RWPE1 (cell line): ENCODE results near the gene CDH12.
"Not testable (repeated sequence)": the region's sequence is repeated elsewhere in the genome, so short reads cannot be mapped to it uniquely, and the experiment has no call there.

Experiments used
- CTCF ChIA-PET: fragments of 350-600 bp; sonication (Branson Sonifier 250); formaldehyde crosslinking; extraction: SDS; loops from one replicate; lab custom pipeline; 2021; lab: Yijun Ruan, JAX
- POLR2A ChIA-PET: fragments of 400-600 bp; formaldehyde crosslinking; extraction: SDS; loops from one replicate; lab custom pipeline; 2020; ENCODE audit warnings: antibody characterized with exemption; ENCODE audit not compliant: low non-redundant PET; lab: Yijun Ruan, JAX
- DNase-seq: peaks from one replicate; pipeline ENCODE4 v3.0.0; 2012; ENCODE audit warnings: low spot score
- H3K27ac ChIP-seq: fragments of 450-650 bp; 2 replicates; pipeline ENCODE4 v1.5.1; 2017
- TF ChIP-seq, protein P1 (sequence below): fragments of 450-650 bp; conservative IDR thresholded peaks from 2 replicates; pipeline ENCODE4 v1.5.1; 2017; ENCODE audit warnings: low read depth, mild to moderate bottlenecking

Gene CDH12

DNA sequence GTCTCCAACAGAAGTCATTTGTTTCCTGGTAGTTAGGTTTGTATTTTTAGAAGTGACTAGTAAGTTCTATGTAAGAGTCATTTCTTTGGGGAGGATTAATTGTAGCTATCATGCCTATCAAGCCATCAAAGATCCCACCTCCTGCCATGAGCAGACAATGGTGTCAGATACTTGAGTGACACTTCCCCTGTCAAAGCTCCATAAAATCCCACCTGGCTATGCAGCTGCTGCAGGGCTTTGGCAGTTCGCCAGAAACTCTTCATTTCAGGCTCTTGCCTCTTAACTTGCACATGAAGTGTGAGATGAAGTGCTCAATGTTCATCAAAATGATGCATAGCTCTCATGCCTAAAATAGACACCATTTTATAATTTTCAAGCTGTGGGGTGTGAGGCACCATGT, 312.1 kb downstream of the CDH12 start:
- POLR2A ChIA-PET = no interaction called here
- H3K27ac ChIP-seq = no peak overlapping the region
- CTCF ChIA-PET = no interaction called here
- TF ChIP-seq, protein P1, sequence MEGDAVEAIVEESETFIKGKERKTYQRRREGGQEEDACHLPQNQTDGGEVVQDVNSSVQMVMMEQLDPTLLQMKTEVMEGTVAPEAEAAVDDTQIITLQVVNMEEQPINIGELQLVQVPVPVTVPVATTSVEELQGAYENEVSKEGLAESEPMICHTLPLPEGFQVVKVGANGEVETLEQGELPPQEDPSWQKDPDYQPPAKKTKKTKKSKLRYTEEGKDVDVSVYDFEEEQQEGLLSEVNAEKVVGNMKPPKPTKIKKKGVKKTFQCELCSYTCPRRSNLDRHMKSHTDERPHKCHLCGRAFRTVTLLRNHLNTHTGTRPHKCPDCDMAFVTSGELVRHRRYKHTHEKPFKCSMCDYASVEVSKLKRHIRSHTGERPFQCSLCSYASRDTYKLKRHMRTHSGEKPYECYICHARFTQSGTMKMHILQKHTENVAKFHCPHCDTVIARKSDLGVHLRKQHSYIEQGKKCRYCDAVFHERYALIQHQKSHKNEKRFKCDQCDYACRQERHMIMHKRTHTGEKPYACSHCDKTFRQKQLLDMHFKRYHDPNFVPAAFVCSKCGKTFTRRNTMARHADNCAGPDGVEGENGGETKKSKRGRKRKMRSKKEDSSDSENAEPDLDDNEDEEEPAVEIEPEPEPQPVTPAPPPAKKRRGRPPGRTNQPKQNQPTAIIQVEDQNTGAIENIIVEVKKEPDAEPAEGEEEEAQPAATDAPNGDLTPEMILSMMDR = no peak
- no peak for DNase-seq

DNA sequence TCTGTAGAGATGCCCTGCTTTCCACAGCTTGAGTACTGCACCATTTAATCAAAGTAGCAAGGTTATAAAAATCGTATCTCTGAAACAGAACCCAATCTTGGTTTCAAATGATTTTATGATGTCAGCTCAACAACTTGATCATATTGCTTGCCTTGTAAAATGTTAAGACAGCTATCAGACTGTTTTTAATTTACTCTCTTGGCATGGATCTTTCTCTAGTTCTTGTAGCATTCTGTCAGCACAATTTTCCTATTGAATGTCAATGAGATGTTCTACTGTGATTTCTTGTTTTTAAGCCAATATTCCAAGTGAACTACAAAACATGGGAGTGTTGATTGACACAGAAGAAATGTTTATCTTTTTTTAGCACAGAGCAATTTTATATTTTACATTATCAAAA, 313.4 kb downstream of the CDH12 start:
- no peak overlapping the region for H3K27ac ChIP-seq
- POLR2A ChIA-PET = no interaction called here
- DNase-seq = no peak
- TF ChIP-seq, protein P1 = no peak
- CTCF ChIA-PET = no interaction called here

DNA sequence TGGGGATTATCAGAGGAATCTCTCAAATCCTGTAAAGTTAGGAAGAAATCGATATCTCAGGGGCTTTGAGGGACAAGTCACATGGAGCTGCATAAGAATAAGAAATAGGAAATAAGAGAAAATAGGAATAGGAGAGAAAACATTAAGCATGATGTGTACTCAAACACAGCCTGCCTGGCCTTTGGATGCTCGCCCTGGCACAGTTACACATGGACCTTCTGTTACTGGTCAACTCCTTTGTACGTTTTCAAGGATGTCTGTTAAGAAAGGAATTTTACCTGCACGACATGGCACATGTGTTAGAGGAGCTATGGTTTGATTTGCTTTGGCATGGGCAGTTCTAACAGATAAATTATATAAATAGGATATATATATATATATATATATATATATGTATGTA, 321.2 kb downstream of the CDH12 start:
- ChIA-PET CTCF (interaction anchor here (0.6 kb wide), 1 partner anchor 1968 kb away, joined by 5 read pairs; no protein-coding TSS in a partner anchor), POLR2A (no interaction called here)
- DNase-seq = no peak
- H3K27ac ChIP-seq = no peak overlapping the region
- TF ChIP-seq, protein P1 = no peak

DNA sequence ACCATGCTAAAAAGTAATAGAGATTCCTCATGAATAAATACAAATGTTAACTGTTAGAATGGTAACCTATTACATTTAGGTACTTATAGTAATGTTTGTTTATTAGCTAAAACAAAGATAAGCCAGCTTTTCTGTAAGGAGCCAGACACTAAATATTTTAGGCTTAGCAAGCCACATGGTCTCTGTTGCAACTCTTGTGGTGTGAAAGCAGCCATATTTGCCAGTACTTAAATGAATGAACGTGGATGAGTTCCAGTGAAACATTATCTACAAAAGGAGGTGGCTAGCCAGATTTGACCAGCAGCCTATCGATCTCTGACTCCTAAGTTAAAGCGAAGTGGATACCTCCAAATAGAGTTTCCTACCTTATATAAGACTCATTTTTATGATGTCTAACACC, 331.6 kb downstream of the CDH12 start:
- TF ChIP-seq, protein P1 = no peak
- ChIA-PET CTCF (interaction anchor here (0.6 kb wide), 1 partner anchor 8 kb away, joined by 3 read pairs; no protein-coding TSS in a partner anchor), POLR2A (no interaction called here)
- H3K27ac ChIP-seq = no peak overlapping the region
- DNase-seq = no peak

DNA sequence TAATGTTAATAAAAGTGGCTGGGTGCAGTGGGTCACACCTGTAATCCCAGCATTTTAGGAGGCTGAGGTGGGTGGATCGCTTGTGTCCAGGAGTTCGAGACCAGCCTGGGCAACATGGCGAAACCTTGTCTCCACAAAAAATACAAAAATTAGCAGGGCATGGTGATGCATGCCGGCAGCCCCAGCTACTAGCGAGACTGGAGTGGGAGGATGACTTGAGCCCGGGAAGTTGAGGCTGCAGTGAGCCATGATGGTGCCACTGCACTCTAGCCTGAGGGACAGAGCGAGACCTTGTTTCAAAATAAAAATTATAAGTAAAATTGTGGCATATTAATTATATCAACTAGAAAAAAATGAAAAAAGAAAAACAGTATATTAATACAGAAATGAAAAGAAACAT, 336.6 kb downstream of the CDH12 start:
- CTCF ChIA-PET = interaction anchor here (0.6 kb wide), 1 partner anchor 882 kb away, joined by 3 read pairs; no protein-coding TSS in a partner anchor
- POLR2A ChIA-PET, DNase-seq, H3K27ac ChIP-seq: not testable (repeated sequence)

DNA sequence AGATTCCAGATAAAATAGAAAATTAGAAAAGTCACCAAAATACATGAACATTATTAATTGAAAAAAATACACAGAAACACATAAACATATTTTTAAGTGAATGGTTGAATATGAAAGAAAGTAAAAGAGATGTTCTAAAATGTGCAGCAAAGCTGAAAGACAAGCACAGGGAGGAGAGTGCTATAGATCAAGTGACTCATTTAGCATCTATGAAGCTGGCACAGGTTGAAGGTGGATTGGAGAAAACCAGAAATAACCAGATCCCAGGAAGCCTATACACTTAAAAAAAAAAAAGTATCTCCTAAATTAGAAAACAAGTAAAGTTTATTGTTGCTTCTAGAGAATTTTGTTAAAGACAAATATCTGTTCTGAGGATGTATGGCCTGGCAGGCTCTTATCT, 338.9 kb downstream of the CDH12 start:
- peak; percentile 30 for DNase-seq
- ChIA-PET POLR2A (no interaction called here), CTCF (no interaction called here)
- TF ChIP-seq, protein P1 = no peak
- no peak overlapping the region for H3K27ac ChIP-seq

DNA sequence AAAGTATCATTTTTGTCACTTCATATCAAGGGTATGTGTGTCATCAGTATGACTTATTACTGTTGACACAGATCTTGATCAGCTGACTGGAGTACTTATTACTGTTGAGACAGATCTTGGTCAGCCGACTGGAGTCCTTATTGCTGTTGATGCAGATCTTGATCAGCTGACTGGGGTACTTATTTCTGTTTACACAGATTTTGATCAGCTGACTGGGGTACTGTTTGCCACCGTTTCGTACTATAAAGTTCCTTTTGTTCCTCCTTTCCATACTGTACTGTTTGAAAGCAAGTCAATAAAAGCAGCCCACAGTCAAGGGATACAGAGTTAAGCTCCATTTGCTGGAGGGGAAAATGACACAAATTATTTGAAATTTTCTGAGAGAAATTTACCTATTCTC, 347.3 kb downstream of the CDH12 start:
- POLR2A ChIA-PET = no interaction called here
- no peak for DNase-seq
- TF ChIP-seq, protein P1 = no peak
- H3K27ac ChIP-seq = no peak overlapping the region
- CTCF ChIA-PET = no interaction called here
